SK-N-SH (cell line): ENCODE results near the gene C3orf20.

Experiments used
- POLR2AphosphoS5 ChIP-seq: IDR thresholded peaks from 2 replicates; pipeline ENCODE4 v1.6.1; 2012; ENCODE audit warnings: low read depth, low read length
- SMC3 ChIP-seq: IDR thresholded peaks from 2 replicates; pipeline ENCODE4 v1.6.1; 2012; ENCODE audit warnings: low read depth, low read length, improper control_type of control experiment
- TAF1 ChIP-seq: IDR thresholded peaks from 2 replicates; pipeline ENCODE4 v1.6.1; 2012; ENCODE audit warnings: low read depth, mild to moderate bottlenecking, low read length, moderate library complexity, borderline replicate concordance
- TF ChIP-seq, protein P1 (sequence below): fragments of 200-600 bp; sonication (generic); IDR thresholded peaks from 2 replicates; pipeline ENCODE4 v1.6.1; 2017; ENCODE audit warnings: antibody characterized with exemption, mild to moderate bottlenecking, moderate library complexity
- TF ChIP-seq, protein P2 (sequence below): IDR thresholded peaks from 2 replicates; pipeline ENCODE4 v1.6.1; 2012; ENCODE audit warnings: mild to moderate bottlenecking, low read depth, low read length, moderate library complexity

- TF ChIP-seq, protein P1, sequence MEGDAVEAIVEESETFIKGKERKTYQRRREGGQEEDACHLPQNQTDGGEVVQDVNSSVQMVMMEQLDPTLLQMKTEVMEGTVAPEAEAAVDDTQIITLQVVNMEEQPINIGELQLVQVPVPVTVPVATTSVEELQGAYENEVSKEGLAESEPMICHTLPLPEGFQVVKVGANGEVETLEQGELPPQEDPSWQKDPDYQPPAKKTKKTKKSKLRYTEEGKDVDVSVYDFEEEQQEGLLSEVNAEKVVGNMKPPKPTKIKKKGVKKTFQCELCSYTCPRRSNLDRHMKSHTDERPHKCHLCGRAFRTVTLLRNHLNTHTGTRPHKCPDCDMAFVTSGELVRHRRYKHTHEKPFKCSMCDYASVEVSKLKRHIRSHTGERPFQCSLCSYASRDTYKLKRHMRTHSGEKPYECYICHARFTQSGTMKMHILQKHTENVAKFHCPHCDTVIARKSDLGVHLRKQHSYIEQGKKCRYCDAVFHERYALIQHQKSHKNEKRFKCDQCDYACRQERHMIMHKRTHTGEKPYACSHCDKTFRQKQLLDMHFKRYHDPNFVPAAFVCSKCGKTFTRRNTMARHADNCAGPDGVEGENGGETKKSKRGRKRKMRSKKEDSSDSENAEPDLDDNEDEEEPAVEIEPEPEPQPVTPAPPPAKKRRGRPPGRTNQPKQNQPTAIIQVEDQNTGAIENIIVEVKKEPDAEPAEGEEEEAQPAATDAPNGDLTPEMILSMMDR = no peak
- TF ChIP-seq TAF1 = no peak
- no peak for TF ChIP-seq SMC3
- no peak for TF ChIP-seq POLR2AphosphoS5
- TF ChIP-seq, protein P2, sequence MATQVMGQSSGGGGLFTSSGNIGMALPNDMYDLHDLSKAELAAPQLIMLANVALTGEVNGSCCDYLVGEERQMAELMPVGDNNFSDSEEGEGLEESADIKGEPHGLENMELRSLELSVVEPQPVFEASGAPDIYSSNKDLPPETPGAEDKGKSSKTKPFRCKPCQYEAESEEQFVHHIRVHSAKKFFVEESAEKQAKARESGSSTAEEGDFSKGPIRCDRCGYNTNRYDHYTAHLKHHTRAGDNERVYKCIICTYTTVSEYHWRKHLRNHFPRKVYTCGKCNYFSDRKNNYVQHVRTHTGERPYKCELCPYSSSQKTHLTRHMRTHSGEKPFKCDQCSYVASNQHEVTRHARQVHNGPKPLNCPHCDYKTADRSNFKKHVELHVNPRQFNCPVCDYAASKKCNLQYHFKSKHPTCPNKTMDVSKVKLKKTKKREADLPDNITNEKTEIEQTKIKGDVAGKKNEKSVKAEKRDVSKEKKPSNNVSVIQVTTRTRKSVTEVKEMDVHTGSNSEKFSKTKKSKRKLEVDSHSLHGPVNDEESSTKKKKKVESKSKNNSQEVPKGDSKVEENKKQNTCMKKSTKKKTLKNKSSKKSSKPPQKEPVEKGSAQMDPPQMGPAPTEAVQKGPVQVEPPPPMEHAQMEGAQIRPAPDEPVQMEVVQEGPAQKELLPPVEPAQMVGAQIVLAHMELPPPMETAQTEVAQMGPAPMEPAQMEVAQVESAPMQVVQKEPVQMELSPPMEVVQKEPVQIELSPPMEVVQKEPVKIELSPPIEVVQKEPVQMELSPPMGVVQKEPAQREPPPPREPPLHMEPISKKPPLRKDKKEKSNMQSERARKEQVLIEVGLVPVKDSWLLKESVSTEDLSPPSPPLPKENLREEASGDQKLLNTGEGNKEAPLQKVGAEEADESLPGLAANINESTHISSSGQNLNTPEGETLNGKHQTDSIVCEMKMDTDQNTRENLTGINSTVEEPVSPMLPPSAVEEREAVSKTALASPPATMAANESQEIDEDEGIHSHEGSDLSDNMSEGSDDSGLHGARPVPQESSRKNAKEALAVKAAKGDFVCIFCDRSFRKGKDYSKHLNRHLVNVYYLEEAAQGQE = no peak
These were observed 44.1 kb downstream of the C3orf20 start for GRCh38 chr3:14719006-14719405.
